Right cardiac atrium (tissue), 5 donors: ENCODE results near the gene MPRIP. TPM values are rescaled to one million over a fixed set of nuclear protein-coding genes. Genes with fewer than 3 reads are reported as not detected.

Experiments
- ATAC-seq, 2 donors: fragments of 200-7000 bp; cut with Tn5 transposase; one replicate each; pipeline versions ENCODE4 v1.8.0 to v1.9.1; 2020; ENCODE audit warnings: moderate library complexity in 2 of 2, mild to moderate bottlenecking in 1 of 2
- DNase-seq, 3 donors: peaks; one replicate each; pipeline ENCODE4 v3.0.0-alpha.2; 2020
- H3K27ac ChIP-seq: one replicate; pipeline ENCODE4 v1.5.1; 2013; ENCODE audit warnings: mild to moderate bottlenecking, low read length, control low read depth, moderate library complexity
- H3K27me3 ChIP-seq: one replicate; pipeline ENCODE4 v1.6.1; 2013; ENCODE audit not compliant: control insufficient read depth, insufficient read depth
- H3K4me1 ChIP-seq: one replicate; pipeline ENCODE4 v1.6.1; 2013; ENCODE audit warnings: low read length; ENCODE audit not compliant: control insufficient read depth, insufficient read depth
- H3K4me3 ChIP-seq: one replicate; pipeline ENCODE4 v1.5.1; 2013; ENCODE audit warnings: low read length, control low read depth
- H3K9me3 ChIP-seq: one replicate; pipeline ENCODE4 v1.6.1; 2013; ENCODE audit warnings: low read length; ENCODE audit not compliant: control insufficient read depth
- WGBS: extraction: QIAGEN DNeasy Blood & Tissue Kit; methylation state at CpG from one replicate; pipeline ENCODE4 v1.1.7; 2013; 5-methylcytosine and 5-hydroxymethylcytosine counted together
- intact Hi-C, 4 donors: fragments of 100-400 bp; cut with DNase I; formaldehyde crosslinking; loops; one replicate each; pipeline versions ENCODE4 v1.11.0 to v1.14.0; 2022 to 2023
- polyA plus RNA-seq: library from polyadenylated mRNA; stranded (reverse); fragments of 200-250 nt; gene quantifications from one replicate; pipeline ENCODE4 v1.2.3, GENCODE V29; 2013
- total RNA-seq, 4 donors: library from RNA; stranded (reverse); fragmentation: NEBNext Ultra II Directional; extraction: Animal tissue kit (Norgen Biotek cat#: 25700); gene quantifications; one replicate each; pipeline ENCODE4 v1.2.1, GENCODE V29; 2021
- donor health status: healthy with polysubstance abuse.
- donor health status: DM: no; HTN: yes; CAD: no.
- donor health status: DM: no; HTN: no; CAD: no.
- donor health status: DM: no; HTN: yes; CAD: no; lungs with severe emphysema.
- donor health status: DM: yes; HTN: yes; CAD: no.

The MPRIP gene
- total and polyA plus RNA-seq, 5 donors, result 228 to 331 (median 312) TPM

DNA sequence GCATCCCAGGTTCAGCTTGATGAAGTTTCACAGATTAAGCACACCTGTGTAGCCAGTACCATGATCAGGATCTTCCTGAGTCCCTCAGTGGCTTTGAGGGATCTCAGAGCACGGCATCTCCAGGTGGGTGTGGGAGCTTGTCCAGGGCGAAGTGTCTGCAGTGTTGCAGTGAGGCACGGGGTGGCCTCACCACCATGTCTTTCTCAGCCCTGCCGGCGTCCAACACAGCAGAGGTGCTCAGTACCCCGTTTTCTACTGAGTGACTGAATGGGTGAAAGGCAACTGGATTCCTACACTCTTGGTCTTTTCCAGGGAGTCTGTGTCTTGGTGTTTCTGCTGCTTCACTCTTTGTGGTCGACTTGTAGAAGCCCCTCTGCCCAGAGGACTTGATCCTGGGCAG, 63.7 kb downstream of the MPRIP start:
- intact Hi-C loops, result no loop called here
- DNase-seq, result no peak
- H3K4me1 ChIP-seq, result peaks cover 54% of the 10 kb centered on the region
- peak overlapping the region; percentile 69 for H3K27ac ChIP-seq
- 87% methylated on average over 7 of the region's 7 CpGs for WGBS
- no peaks in the 10 kb centered on the region for H3K27me3 ChIP-seq
- ATAC-seq, result no peak
- H3K9me3 ChIP-seq, result no peaks in the 10 kb centered on the region
- H3K4me3 ChIP-seq, result no peak overlapping the region

DNA sequence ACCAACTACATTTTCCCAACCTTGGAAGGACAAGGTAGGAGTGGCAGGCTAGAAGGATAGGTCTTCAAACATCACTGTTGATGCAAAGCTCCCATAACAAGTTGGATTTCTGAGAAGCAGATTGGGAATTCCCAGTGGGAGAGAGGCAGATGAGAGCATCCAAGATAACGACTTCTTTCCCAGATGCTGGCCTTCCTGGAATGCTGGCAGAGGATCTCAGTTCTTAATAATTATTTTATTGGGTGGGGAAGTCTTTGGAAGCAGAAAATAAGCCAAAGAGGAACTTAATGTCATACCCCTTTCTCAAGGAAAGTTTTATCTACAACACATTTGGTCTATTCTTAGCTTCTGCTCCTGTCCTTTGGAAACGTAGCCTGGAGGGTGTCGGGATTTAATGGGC, 64.5 kb downstream of the MPRIP start:
- no peaks in the 10 kb centered on the region for H3K9me3 ChIP-seq
- H3K27ac ChIP-seq, result peak overlapping the region; percentile 39
- no peak for ATAC-seq
- H3K4me3 ChIP-seq, result no peak overlapping the region
- DNase-seq, result peak in 1 of 3 donors; percentile 26
- peaks cover 58% of the 10 kb centered on the region for H3K4me1 ChIP-seq
- intact Hi-C loops, result no loop called here
- WGBS, result 12% methylated on average over 3 of the region's 3 CpGs
- H3K27me3 ChIP-seq, result no peaks in the 10 kb centered on the region

DNA sequence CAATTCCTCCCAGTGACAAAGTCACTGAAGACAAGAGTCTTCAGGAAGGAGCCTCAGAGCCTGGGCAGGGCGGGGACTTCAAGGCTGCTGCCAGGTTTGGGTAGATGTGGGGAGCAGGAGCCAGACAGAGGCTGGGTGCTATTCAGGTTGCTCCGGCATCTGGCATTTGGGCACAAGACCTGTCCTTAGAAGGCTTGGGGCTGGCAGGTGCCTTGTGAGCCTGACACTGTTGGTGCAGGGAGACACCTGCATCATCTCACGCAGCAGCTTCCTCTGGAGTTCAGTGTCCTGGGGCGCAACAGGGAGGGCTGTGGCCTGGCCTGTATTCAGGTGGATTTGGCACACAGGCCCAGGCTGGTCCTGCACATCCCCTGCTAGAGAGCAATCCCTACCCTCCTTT, 65.0 kb downstream of the MPRIP start:
- DNase-seq, result peak in 1 of 3 donors; percentile 43
- Histone ChIP-seq H3K27me3 (no peaks in the 10 kb centered on the region), H3K9me3 (no peaks in the 10 kb centered on the region), H3K4me3 (no peak overlapping the region), H3K27ac (peak overlapping the region; percentile 50), H3K4me1 (peaks cover 59% of the 10 kb centered on the region)
- WGBS, result 71% methylated on average over 4 of the region's 4 CpGs
- ATAC-seq, result peak in 1 of 2 donors; percentile 2
- intact Hi-C loops, result no loop called here

DNA sequence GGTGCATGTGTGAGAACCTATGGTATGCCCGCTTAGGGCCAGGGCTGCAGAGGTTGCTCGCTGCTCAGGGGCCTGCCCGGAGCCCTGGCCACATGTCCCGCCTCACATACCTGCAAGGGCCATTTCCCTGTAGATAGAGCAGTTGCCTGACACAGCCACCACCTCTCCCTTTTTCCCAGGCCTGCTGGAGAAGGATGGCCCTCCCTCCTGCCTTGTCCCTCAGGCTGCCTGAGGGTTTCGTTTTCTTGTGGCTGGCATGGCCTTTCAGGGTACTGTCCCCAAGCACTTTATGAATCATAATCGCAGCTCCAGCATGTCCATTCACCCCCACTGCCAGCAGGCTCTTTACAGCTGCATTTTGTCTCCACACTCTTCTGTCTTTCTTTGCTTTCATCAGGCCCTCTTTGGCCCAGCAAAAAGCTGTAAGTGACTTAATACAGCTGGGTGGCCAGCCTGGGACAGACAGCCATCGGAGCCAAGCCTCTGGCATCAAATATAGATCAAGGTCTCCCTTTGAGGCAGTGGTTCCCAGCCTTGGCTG, 65.7 kb downstream of the MPRIP start:
- ATAC-seq (peak; percentile 27 to 29), DNase-seq (peak in 2 of 3 donors; percentile 44 to 52)

DNA sequence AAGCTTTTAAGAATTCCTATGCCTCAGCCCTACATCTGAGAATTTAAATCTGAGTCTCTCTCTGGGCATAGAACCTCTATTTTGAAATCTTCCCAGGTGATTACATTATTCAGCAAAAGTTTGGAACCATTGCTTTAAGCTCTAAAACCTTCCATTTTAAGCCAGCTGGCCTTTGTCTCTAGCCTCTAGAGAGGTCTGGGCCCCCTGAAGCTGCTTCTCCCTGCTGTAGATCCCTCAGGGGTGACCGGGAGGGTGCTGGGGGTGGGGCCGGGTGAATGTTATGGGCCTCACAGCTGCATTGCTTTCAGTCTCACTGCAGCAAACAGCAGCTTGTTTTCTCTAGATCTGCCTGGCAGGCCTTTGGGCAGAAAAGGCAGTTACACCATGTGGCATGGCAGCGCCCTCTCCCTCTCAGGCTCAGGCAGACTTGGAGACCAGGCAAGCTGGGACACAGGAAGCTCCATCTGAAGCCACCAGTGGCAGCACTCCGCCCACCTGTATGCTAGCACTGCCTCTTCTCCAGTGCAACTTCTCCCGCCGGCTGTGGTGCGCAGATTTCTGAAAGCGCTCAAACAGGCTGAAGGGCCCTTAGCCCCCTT, 66.3 kb downstream of the MPRIP start:
- peak in 2 of 3 donors; percentile 47 to 60 for DNase-seq

More for the DNA sequence above, 65.7 kb downstream of the MPRIP start:
- H3K4me1 ChIP-seq, result peaks cover 59% of the 10 kb centered on the region
- no peaks in the 10 kb centered on the region for H3K27me3 ChIP-seq
- intact Hi-C loops, result no loop called here
- H3K9me3 ChIP-seq, result no peaks in the 10 kb centered on the region
- H3K4me3 ChIP-seq, result no peak overlapping the region
- WGBS, result 64% methylated on average over 7 of the region's 7 CpGs
- H3K27ac ChIP-seq, result peak overlapping the region; percentile 50

DNA sequence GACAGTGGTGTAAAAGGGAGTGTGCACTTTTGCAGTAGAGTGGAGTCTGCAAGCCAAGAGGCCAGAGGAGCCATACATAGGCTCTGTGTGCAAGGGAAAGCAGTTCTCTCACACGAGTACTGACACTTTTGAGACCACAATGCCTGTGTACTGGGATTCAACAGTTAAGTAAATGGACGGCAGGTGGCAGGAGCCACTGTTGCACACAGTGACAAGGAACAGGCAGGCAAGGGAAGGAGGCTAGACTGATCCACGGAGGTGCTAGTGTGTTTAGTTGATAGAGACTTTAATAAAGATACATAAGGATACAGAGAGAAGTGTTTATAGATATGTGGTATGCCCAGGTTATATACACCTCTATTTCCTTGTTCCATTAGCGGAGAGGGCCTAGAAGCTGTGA, 67.0 kb downstream of the MPRIP start:
- Histone ChIP-seq H3K4me1 (peaks cover 52% of the 10 kb centered on the region), H3K4me3 (no peak overlapping the region), H3K27ac (peak overlapping the region; percentile 8), H3K27me3 (no peaks in the 10 kb centered on the region), H3K9me3 (no peaks in the 10 kb centered on the region)
- DNase-seq, result peak in 2 of 3 donors; percentile 10 to 35
- intact Hi-C loops, result no loop called here
- 57% methylated on average over 4 of the region's 4 CpGs for WGBS
- ATAC-seq, result no peak

More for the DNA sequence above, 66.3 kb downstream of the MPRIP start:
- Histone ChIP-seq H3K4me3 (no peak overlapping the region), H3K4me1 (peaks cover 53% of the 10 kb centered on the region), H3K9me3 (no peaks in the 10 kb centered on the region), H3K27me3 (no peaks in the 10 kb centered on the region), H3K27ac (peak overlapping the region; percentile 50)
- WGBS, result 72% methylated on average over 8 of the region's 8 CpGs
- intact Hi-C loops, result no loop called here
- ATAC-seq, result no peak

DNA sequence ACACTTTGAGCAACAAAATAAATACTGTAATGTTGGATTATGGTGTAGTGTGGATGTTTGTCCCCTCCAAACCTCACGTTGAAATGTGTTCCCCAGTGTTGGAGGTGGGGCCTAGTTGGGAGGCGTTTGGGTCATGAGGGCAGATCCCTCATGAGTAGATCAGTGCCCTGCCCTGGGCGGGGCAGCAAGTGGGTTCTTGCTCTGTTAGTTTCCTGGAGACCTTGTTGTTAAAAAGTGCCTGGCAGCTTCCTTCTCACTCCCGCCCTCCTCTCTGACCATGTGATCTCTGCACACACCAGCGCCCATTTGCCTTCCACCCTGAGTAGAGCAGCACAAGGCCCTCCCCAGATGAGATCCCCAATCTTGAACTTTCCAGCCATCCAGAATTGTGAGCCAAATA, 67.7 kb downstream of the MPRIP start:
- ATAC-seq (peak in 1 of 2 donors; percentile 24), DNase-seq (peak in 2 of 3 donors; percentile 68 to 81)
- Histone ChIP-seq H3K27me3 (no peaks in the 10 kb centered on the region), H3K4me3 (no peak overlapping the region), H3K27ac (no peak overlapping the region), H3K4me1 (peaks cover 58% of the 10 kb centered on the region), H3K9me3 (no peaks in the 10 kb centered on the region)
- WGBS, result 52% methylated on average over 5 of the region's 5 CpGs
- intact Hi-C loops, result loop anchor here in 1 of 4 donors (10.0 kb wide), 1 partner anchor 65 kb away; the partner anchor contains the start of gene MPRIP

DNA sequence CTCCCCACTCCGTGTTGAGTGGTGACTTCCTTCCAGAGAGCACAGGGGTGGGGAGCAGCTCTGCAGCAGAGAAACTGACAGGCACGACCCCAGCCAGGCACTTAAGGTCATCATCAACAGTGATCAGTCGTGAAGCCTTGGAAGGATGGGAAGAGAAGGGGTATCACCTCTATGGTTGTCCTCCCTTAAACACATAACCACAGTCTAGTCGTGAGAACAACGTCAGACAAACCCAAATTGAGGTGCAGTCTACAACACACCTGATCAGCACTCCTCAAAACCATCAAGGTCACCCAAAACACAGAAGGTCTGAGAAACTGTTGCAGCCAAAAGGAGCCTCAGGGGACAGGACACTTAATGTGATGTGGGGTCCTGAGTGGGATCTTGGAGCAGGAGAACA, 68.3 kb downstream of the MPRIP start:
- no peak for ATAC-seq
- intact Hi-C loops, result loop anchor here in 1 of 4 donors (10.0 kb wide), 1 partner anchor 66 kb away; the partner anchor contains the start of gene MPRIP
- peak in 1 of 3 donors; percentile 18 for DNase-seq
- Histone ChIP-seq H3K4me1 (peaks cover 64% of the 10 kb centered on the region), H3K27me3 (no peaks in the 10 kb centered on the region), H3K4me3 (no peak overlapping the region), H3K27ac (no peak overlapping the region), H3K9me3 (no peaks in the 10 kb centered on the region)
- 65% methylated on average over 5 of the region's 5 CpGs for WGBS

DNA sequence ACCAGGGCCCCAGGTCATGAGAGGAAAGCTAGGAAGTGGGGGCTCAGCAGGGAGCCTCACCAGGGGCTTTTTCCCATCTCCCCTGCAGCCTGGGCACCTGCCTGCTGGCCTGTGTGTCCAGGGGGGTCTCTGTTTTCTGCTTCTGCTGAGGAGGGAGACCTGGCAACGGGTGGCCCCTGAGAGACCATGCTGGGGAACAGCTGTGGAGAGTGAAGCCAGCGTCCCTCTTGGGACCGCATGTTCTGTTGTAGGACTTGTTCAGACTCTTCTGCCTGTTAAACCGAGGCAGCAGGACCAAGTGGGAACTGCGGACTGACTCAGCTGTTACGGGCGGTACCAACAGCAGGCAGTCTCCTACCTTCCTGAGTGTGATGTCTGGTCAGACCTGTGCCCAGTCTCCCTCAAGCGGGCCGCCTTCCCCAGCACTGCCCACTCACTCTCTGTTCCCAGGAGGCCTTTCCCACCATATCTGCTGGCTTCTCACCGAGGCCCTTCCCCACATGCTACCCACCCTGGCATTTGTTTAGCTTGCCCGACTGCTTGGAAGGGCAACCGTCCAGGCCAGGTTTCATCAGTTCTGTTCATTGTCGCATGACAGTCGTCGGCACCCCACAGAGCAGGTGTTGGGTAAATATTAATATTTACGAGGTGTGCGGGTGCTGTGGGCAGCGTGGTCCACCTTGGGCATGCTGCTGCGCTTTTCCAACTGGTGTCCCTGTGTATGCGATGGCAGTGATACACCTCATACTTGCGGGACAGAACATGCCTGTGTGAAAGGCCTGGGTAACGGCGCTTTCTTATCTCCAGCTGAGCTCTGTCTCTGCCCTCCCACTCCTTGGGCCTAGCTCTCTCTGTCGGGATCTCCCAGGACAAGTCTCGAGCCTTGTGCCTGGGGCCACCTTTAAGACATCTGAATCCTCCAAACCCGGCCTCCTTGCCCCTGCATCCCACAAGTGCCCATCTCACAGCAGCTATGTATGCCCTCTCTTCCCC, 69.4 kb downstream of the MPRIP start:
- no peak overlapping the region for H3K4me3 ChIP-seq
- ATAC-seq (no peak), DNase-seq (peak in 2 of 3 donors; percentile 30 to 49)
- intact Hi-C loops, result loop anchor here in 1 of 4 donors (10.0 kb wide), 1 partner anchor 67 kb away; the partner anchor contains the start of gene MPRIP
- WGBS, result 79% methylated on average over 26 of the region's 26 CpGs
- no peaks in the 10 kb centered on the region for H3K9me3 ChIP-seq
- H3K27me3 ChIP-seq, result no peaks in the 10 kb centered on the region
- H3K27ac ChIP-seq, result no peak overlapping the region
- H3K4me1 ChIP-seq, result peaks cover 63% of the 10 kb centered on the region

DNA sequence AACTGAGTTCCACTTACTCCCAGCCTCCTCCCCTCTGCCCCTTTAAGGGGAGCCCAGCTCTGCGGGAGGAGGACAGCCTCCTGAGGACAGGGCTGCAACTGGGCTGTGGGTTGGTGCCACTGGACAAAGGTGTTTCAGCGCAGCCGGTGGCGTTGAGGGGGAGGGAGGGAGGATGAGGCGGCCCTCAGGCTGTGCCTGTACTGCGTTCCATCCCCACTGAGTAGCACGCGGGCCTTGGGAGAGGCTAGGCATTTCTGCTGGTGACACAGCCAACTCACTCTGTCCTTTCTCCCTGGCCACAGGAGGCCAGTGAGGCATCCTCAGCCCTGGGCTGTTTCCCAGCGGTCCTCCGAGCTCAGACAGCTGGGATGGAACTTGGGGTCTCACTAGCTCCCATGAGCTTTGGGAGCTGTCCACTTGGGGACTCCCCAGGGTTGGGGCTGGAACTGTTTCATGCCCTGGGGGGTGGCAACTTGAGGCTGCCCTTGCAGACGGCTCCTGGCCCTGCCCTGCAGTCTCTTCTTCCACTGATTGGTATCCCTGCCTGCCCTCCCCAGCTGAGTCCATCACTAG, 70.5 kb downstream of the MPRIP start:
- no peak for ATAC-seq
- 86% methylated on average over 11 of the region's 11 CpGs for WGBS
- Histone ChIP-seq H3K27me3 (no peaks in the 10 kb centered on the region), H3K4me3 (no peak overlapping the region), H3K27ac (no peak overlapping the region), H3K4me1 (peaks cover 57% of the 10 kb centered on the region), H3K9me3 (no peaks in the 10 kb centered on the region)
- intact Hi-C loops, result loop anchor here in 1 of 4 donors (10.0 kb wide), 1 partner anchor 68 kb away; the partner anchor contains the start of gene MPRIP
- DNase-seq, result peak in 2 of 3 donors; percentile 30 to 46
